ENCODE data around the gene DNAH11. TPM values are rescaled to one million over a fixed set of nuclear protein-coding genes. Genes with fewer than 3 reads are reported as not detected.
"Not testable (repeated sequence)": the region's sequence is repeated elsewhere in the genome, so short reads cannot be mapped to it uniquely, and the experiment has no call there.

DNAH11 gene
- total RNA-seq, result under 1 TPM; 0.15 to 0.28 TPM

GRCh38 chr7:21542891-21543527 lies at the start of gene DNAH11:
Gene DNAH11, plus strand, starts transcription at chr7:21543039. Its CDS starts 207 bp downstream, at chr7:21543246.
- H3K9me3 Mint-ChIP-seq (ENCODE audit: low read depth), result no peaks in the 10 kb centered on the region
- CTCF ChIA-PET, result interaction anchor here (1.4 kb wide), 1 partner anchor 289 kb away, joined by 4 read pairs; no protein-coding TSS in a partner anchor
- H3K27me3 Mint-ChIP-seq, result peaks cover 80% of the 10 kb centered on the region
- H3K4me1 Mint-ChIP-seq, result peaks cover 10% of the 10 kb centered on the region
- ATAC-seq (peak; percentile 87), DNase-seq (no peak)
- no peaks in the 10 kb centered on the region for H3K36me3 Mint-ChIP-seq
- H3K27ac Mint-ChIP-seq, result no peak within 1 kb of the TSS
- H3K4me3 Mint-ChIP-seq, result peak within 1 kb of the TSS; percentile 63

DNA sequence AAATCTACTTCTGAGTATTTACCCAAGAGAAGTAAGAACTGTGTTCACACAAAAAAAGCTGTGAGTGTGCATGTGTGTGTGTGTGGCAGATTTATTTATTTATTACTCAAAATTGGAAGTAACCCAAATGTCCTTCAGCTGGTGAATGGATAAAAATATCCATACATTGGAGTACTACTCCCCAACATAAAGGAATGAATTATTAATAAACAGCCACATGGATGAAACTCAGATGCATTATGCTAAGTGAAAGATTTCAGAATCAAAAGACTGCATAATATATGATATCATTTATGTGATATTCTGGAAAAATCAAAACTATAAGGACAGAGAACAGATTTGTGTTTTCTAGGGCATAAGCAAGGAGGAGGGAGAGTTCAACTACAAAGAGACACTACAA lies 47.1 kb upstream of the DNAH11 start:
- H3K4me3 Mint-ChIP-seq, result no peak overlapping the region
- no peak for ATAC-seq

GRCh38 chr7:21497072-21497471 lies 45.8 kb upstream of the DNAH11 start:
- H3K27ac Mint-ChIP-seq, result no peak overlapping the region
- no peak overlapping the region for H3K4me3 Mint-ChIP-seq
- CTCF ChIA-PET, result no interaction called here
- H3K27me3 Mint-ChIP-seq, result no peaks in the 10 kb centered on the region
- H3K4me1 Mint-ChIP-seq, result no peaks in the 10 kb centered on the region
- peaks cover 32% of the 10 kb centered on the region for H3K9me3 Mint-ChIP-seq (ENCODE audit: low read depth)
- ATAC-seq, result no peak
- H3K36me3 Mint-ChIP-seq, result peaks cover 77% of the 10 kb centered on the region
- no peak for DNase-seq

More for the DNA sequence above, 47.1 kb upstream of the DNAH11 start:
- H3K27me3 Mint-ChIP-seq, result no peaks in the 10 kb centered on the region
- DNase-seq, result no peak
- H3K27ac Mint-ChIP-seq, result no peak overlapping the region
- CTCF ChIA-PET, result no interaction called here
- H3K4me1 Mint-ChIP-seq, result no peaks in the 10 kb centered on the region
- H3K36me3 Mint-ChIP-seq, result peaks cover 76% of the 10 kb centered on the region
- peaks cover 38% of the 10 kb centered on the region for H3K9me3 Mint-ChIP-seq (ENCODE audit: low read depth)

- CTCF ChIA-PET, result no interaction called here
- H3K4me3 Mint-ChIP-seq, result no peak overlapping the region
- peaks cover 26% of the 10 kb centered on the region for H3K9me3 Mint-ChIP-seq (ENCODE audit: low read depth)
- H3K27ac Mint-ChIP-seq, result no peak overlapping the region
- peaks cover 1% of the 10 kb centered on the region for H3K4me1 Mint-ChIP-seq
- peaks cover 81% of the 10 kb centered on the region for H3K36me3 Mint-ChIP-seq
- ATAC-seq (no peak), DNase-seq (no peak)
- no peaks in the 10 kb centered on the region for H3K27me3 Mint-ChIP-seq
Measured at GRCh38 chr7:21500117-21500832, 42.6 kb upstream of the DNAH11 start.

- H3K27me3 Mint-ChIP-seq, result no peaks in the 10 kb centered on the region
- CTCF ChIA-PET, result no interaction called here
Measured at GRCh38 chr7:21504021-21504420, 38.8 kb upstream of the DNAH11 start.

DNA sequence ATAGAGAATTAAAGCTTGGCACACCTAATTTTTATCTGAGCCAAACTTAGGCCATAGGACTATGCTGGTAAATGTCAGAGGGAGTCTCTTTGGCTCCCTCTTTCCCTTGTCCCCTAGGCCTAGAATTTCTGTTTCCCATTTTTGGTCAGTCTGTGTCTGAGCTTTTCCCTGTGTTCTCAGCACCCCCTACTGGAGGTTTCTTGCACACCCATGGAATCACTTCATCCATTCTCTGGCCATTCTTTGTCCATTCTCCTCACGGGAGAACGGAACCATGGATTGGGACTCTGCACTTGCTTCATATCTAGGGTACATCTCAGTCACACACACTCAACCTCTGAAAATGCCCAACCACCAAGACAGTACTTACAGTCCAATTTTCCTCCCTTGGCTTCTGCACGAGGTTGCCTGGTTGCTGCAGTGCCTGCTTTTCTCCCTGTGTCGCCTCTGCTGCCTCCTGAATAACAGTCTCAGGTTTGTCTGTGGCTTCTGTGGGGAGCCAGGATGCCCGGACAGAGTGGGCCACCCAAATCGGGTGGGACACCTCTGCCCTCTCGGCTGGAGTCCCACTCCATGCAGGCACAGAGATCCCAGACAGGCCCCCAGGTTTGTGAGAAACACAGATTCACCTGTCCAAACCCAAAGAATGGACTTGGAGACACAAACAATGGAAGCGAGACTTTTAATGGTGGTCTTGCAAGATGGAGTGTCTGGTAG lies 35.1 kb upstream of the DNAH11 start:
- Mint-ChIP-seq H3K27me3 (no peaks in the 10 kb centered on the region), H3K36me3 (peaks cover 84% of the 10 kb centered on the region), H3K27ac (no peak overlapping the region), H3K4me3 (no peak overlapping the region), H3K4me1 (peaks cover 1% of the 10 kb centered on the region), H3K9me3 (ENCODE audit: low read depth) (peaks cover 16% of the 10 kb centered on the region)
- ATAC-seq (no peak), DNase-seq (no peak)
- CTCF ChIA-PET, result interaction anchor here (0.6 to 1.9 kb wide), 4 partner anchors 17 to 254 kb away, joined by 3 to 7 read pairs (median 4); no protein-coding TSS in a partner anchor

More at GRCh38 chr7:21504021-21504420, 38.8 kb upstream of the DNAH11 start:
- Mint-ChIP-seq H3K4me3 (no peak overlapping the region), H3K9me3 (ENCODE audit: low read depth) (peaks cover 24% of the 10 kb centered on the region), H3K27ac (peak overlapping the region; percentile 18), H3K36me3 (peaks cover 90% of the 10 kb centered on the region), H3K4me1 (peaks cover 1% of the 10 kb centered on the region)
- ATAC-seq, result no peak
- DNase-seq, result no peak

DNA sequence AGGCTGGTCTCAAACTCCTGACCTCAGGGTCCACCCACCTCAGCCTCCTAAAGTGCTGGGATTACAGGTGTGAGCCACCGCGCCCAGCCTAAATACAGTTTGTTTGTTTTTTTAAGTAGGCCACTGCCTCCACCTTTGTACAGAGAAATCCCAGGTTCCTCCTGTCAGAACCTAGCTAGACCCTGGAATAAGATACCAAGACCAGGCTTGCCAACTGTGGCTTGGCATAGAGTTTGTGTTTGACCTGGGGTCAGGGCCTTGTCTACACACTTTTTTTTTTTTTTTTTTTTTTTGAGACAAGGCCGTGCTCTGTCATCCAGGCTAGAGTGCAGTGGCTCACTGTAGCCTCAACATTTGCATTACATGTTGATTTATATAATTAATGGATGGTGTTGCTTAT lies 34.3 kb upstream of the DNAH11 start:
- ATAC-seq (no peak), DNase-seq (no peak)
- Mint-ChIP-seq H3K4me3 (no peak overlapping the region), H3K27ac (no peak overlapping the region), H3K9me3 (ENCODE audit: low read depth) (peaks cover 15% of the 10 kb centered on the region), H3K36me3 (peaks cover 79% of the 10 kb centered on the region), H3K27me3 (no peaks in the 10 kb centered on the region), H3K4me1 (peaks cover 1% of the 10 kb centered on the region)
- CTCF ChIA-PET, result interaction anchor here (1.7 kb wide), 1 partner anchor 251 kb away, joined by 7 read pairs; no protein-coding TSS in a partner anchor

- Mint-ChIP-seq H3K4me1 (no peaks in the 10 kb centered on the region), H3K9me3 (ENCODE audit: low read depth) (no peaks in the 10 kb centered on the region), H3K27me3 (no peaks in the 10 kb centered on the region), H3K27ac (no peak overlapping the region), H3K4me3 (no peak overlapping the region), H3K36me3 (peaks cover 35% of the 10 kb centered on the region)
- CTCF ChIA-PET, result no interaction called here
- ATAC-seq (no peak), DNase-seq (no peak)
Measured at GRCh38 chr7:21514062-21514461, 28.8 kb upstream of the DNAH11 start.

DNA sequence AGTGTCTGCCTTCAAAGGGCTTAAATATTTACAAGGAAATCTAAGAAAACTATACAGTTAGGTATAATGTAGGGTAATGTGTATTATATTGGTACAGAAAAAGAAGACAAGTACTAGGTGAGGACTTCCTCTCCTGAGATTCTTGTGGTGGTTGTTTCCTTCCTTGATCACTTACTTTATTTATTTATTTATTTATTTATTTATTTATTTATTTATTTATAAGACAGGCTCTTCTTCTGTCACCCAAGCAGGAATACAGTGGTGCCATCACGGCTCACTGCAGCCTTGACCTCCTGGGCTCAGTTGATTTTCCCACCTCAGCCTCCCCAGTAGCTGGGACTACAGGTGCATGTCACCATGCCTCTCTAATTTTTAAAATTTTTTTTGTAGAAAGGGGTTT lies 18.2 kb upstream of the DNAH11 start:
- no peaks in the 10 kb centered on the region for H3K9me3 Mint-ChIP-seq (ENCODE audit: low read depth)
- CTCF ChIA-PET, result no interaction called here
- DNase-seq (no peak), ATAC-seq (no peak)
- no peaks in the 10 kb centered on the region for H3K4me1 Mint-ChIP-seq
- no peak overlapping the region for H3K4me3 Mint-ChIP-seq
- H3K27ac Mint-ChIP-seq, result no peak overlapping the region
- H3K27me3 Mint-ChIP-seq, result peaks cover 5% of the 10 kb centered on the region
- H3K36me3 Mint-ChIP-seq, result peaks cover 4% of the 10 kb centered on the region

DNA sequence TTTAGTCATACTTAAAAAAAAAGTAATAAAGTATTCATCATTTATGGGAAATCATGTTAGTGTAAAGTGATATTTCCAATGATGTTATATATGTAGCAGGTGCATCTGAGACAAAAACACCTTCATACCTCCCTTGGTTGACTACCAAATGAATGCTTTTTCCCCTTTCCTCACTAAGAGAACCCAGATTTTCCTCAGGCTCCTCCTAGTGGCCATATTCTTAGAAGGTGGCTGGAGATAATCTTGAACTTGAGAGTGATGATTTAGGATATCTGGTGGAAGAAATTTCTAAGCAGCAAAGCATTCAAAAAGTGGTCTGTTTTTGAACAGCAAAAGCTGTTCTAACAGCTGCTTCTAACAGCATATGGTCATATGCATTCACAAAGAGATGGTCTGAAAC lies 16.8 kb upstream of the DNAH11 start:
- Mint-ChIP-seq H3K4me3 (no peak overlapping the region), H3K4me1 (no peaks in the 10 kb centered on the region), H3K27me3 (peaks cover 12% of the 10 kb centered on the region), H3K9me3 (ENCODE audit: low read depth) (no peaks in the 10 kb centered on the region), H3K27ac (no peak overlapping the region), H3K36me3 (peaks cover 2% of the 10 kb centered on the region)
- DNase-seq, result no peak
- ATAC-seq, result no peak
- CTCF ChIA-PET, result interaction anchor here (1.1 kb wide), 1 partner anchor 269 kb away, joined by 3 read pairs; no protein-coding TSS in a partner anchor

GRCh38 chr7:21526448-21526847 lies 16.4 kb upstream of the DNAH11 start:
- CTCF ChIA-PET, result interaction anchor here (1.1 to 1.2 kb wide), 2 partner anchors 264 to 269 kb away, joined by 3 read pairs; no protein-coding TSS in a partner anchor
- DNase-seq, result no peak
- Mint-ChIP-seq H3K27me3 (peaks cover 12% of the 10 kb centered on the region), H3K36me3 (peaks cover 1% of the 10 kb centered on the region), H3K4me3 (no peak overlapping the region), H3K4me1 (no peaks in the 10 kb centered on the region), H3K9me3 (ENCODE audit: low read depth) (no peaks in the 10 kb centered on the region), H3K27ac (no peak overlapping the region)
- no peak for ATAC-seq

- ATAC-seq; H3K27ac Mint-ChIP-seq; CTCF ChIA-PET; H3K4me3 Mint-ChIP-seq; H3K9me3 Mint-ChIP-seq (ENCODE audit: low read depth); DNase-seq; H3K4me1 Mint-ChIP-seq; H3K36me3 Mint-ChIP-seq: not testable (repeated sequence)
- peaks cover 32% of the 10 kb centered on the region for H3K27me3 Mint-ChIP-seq
Measured at GRCh38 chr7:21532485-21532884, 10.4 kb upstream of the DNAH11 start.

DNA sequence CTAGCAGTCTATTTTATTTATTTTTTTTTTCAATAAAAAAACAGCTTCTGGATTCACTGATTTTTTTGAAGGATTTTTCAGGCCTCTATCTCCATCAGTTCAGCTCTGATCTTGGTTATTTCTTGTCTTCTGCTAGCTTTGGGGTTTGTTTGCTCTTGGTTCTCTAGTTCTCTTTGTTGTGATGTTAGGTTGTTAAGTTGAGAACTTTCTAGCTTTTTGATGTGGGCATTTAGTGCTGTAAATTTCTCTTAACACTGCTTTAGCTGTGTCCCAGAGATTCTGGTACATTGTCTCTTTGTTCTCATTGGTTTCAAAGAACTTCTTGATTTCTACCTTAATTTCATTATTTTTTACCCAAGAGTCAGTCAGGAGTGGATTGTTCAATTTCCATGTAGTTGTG lies 9.2 kb upstream of the DNAH11 start:
- H3K4me3 Mint-ChIP-seq; CTCF ChIA-PET; H3K9me3 Mint-ChIP-seq (ENCODE audit: low read depth); H3K4me1 Mint-ChIP-seq; DNase-seq; ATAC-seq; H3K36me3 Mint-ChIP-seq; H3K27ac Mint-ChIP-seq: not testable (repeated sequence)
- peaks cover 32% of the 10 kb centered on the region for H3K27me3 Mint-ChIP-seq
